Measurements from ENCODE around the gene GH2. TPM values are rescaled to one million over a fixed set of nuclear protein-coding genes. Genes with fewer than 3 reads are reported as not detected.
"Not testable (repeated sequence)": the region's sequence is repeated elsewhere in the genome, so short reads cannot be mapped to it uniquely, and the experiment has no call there.

GH2 gene
- polyA plus RNA-seq, 4 donors: not detected

- H3K27me3 ChIP-seq (ENCODE audit: control insufficient read depth in 3 of 3, insufficient read depth in 3 of 3, low read length in 3 of 3); DNase-seq; H3K4me3 ChIP-seq (ENCODE audit: low read depth in 1 of 3, low read length in 3 of 3); FAIRE-seq; H3K36me3 ChIP-seq (ENCODE audit: control insufficient read depth in 3 of 3, insufficient read depth in 2 of 3, low read depth in 1 of 3, low read length in 3 of 3); H3K27ac ChIP-seq (ENCODE audit: low read depth in 1 of 3, low read length in 2 of 3); H3K9me3 ChIP-seq (ENCODE audit: control insufficient read depth in 2 of 2, insufficient read depth in 1 of 2, low read depth in 1 of 2, low read length in 1 of 2); H3K4me1 ChIP-seq (ENCODE audit: control insufficient read depth in 3 of 3, insufficient read depth in 2 of 3, low read depth in 1 of 3, low read length in 2 of 3): not testable (repeated sequence)
- WGBS, 3 donors: 82 to 89% (median 84%) methylated on average over 8 of the region's 8 CpGs
These were observed 23.1 kb upstream of the GH2 start for GRCh38 chr17:63904796-63905195.

- WGBS, 3 donors: 27 to 30% (median 28%) methylated on average over 5 of the region's 5 CpGs
- DNase-seq; FAIRE-seq; H3K27me3 ChIP-seq (ENCODE audit: control insufficient read depth in 3 of 3, insufficient read depth in 3 of 3, low read length in 3 of 3); H3K27ac ChIP-seq (ENCODE audit: low read depth in 1 of 3, low read length in 2 of 3); H3K9me3 ChIP-seq (ENCODE audit: control insufficient read depth in 2 of 2, insufficient read depth in 1 of 2, low read depth in 1 of 2, low read length in 1 of 2); H3K36me3 ChIP-seq (ENCODE audit: control insufficient read depth in 3 of 3, insufficient read depth in 2 of 3, low read depth in 1 of 3, low read length in 3 of 3); H3K4me1 ChIP-seq (ENCODE audit: control insufficient read depth in 3 of 3, insufficient read depth in 2 of 3, low read depth in 1 of 3, low read length in 2 of 3); H3K4me3 ChIP-seq (ENCODE audit: low read depth in 1 of 3, low read length in 3 of 3): not testable (repeated sequence)
These were observed 22.1 kb upstream of the GH2 start for GRCh38 chr17:63903787-63904201.

GRCh38 chr17:63901971-63902370 is 20.2 kb upstream of the GH2 start:
- not testable (repeated sequence) for H3K36me3 ChIP-seq (ENCODE audit: control insufficient read depth in 3 of 3, insufficient read depth in 2 of 3, low read depth in 1 of 3, low read length in 3 of 3); H3K9me3 ChIP-seq (ENCODE audit: control insufficient read depth in 2 of 2, insufficient read depth in 1 of 2, low read depth in 1 of 2, low read length in 1 of 2); FAIRE-seq; H3K4me1 ChIP-seq (ENCODE audit: control insufficient read depth in 3 of 3, insufficient read depth in 2 of 3, low read depth in 1 of 3, low read length in 2 of 3); H3K27ac ChIP-seq (ENCODE audit: low read depth in 1 of 3, low read length in 2 of 3); DNase-seq; H3K27me3 ChIP-seq (ENCODE audit: control insufficient read depth in 3 of 3, insufficient read depth in 3 of 3, low read length in 3 of 3); H3K4me3 ChIP-seq (ENCODE audit: low read depth in 1 of 3, low read length in 3 of 3)
- 73 to 96% (median 85%) methylated on average over 2 of the region's 2 CpGs for WGBS, 3 donors

GRCh38 chr17:63898899-63899798 is 17.4 kb upstream of the GH2 start:
- not testable (repeated sequence) for FAIRE-seq; H3K9me3 ChIP-seq (ENCODE audit: control insufficient read depth in 2 of 2, insufficient read depth in 1 of 2, low read depth in 1 of 2, low read length in 1 of 2); H3K27me3 ChIP-seq (ENCODE audit: control insufficient read depth in 3 of 3, insufficient read depth in 3 of 3, low read length in 3 of 3); H3K36me3 ChIP-seq (ENCODE audit: control insufficient read depth in 3 of 3, insufficient read depth in 2 of 3, low read depth in 1 of 3, low read length in 3 of 3); DNase-seq; H3K4me1 ChIP-seq (ENCODE audit: control insufficient read depth in 3 of 3, insufficient read depth in 2 of 3, low read depth in 1 of 3, low read length in 2 of 3); H3K27ac ChIP-seq (ENCODE audit: low read depth in 1 of 3, low read length in 2 of 3); H3K4me3 ChIP-seq (ENCODE audit: low read depth in 1 of 3, low read length in 3 of 3)
- WGBS, 3 donors: 78 to 85% (median 81%) methylated on average over 6 of the region's 6 CpGs

DNA sequence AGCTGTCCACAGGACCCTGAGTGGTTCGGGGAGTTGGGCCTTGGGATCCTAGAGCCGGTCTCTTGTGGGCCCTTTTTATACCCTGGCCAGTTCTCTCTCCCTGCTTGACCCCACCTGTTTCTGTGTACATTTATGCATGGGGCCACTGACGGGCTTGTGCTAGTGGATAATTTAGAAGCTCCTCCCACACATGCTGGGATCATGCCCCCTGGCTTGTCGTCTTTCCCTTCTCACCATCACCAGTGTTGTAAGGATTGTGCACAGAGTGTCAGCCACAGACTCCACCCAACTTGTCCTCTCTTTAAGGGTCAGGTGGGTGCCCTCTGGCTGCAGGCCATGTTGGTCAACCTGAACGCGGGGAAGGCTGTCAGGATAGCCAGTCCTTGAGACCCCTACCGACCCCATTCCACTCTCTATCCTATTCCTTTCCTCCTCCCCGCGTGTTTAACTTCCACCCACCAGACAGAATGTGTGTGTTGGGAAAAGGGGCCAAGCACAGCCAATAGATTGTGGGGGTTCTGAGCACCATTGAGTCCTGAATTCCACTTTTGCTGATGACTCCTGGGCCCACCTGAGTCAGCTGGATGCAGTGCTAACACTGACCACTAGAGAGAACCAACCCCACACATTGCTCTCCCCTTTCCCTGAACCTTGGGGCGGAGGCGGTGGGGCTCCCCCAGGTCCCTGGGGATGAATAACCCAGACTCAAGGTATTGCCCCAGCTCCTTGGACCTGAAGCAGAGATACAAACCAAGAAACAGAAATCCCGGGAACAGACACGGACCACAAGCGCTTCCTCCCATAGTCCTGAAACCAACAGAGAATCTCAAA is 15.0 kb upstream of the GH2 start, which contains the start of gene CSH1:
CSH1 (minus strand) TSS at position 51 of the 831 bp plus-strand sequence. CDS start 63 bp downstream, outside the sequence.
- H3K27me3 ChIP-seq (ENCODE audit: control insufficient read depth in 3 of 3, insufficient read depth in 3 of 3, low read length in 3 of 3); H3K36me3 ChIP-seq (ENCODE audit: control insufficient read depth in 3 of 3, insufficient read depth in 2 of 3, low read depth in 1 of 3, low read length in 3 of 3); H3K4me3 ChIP-seq (ENCODE audit: low read depth in 1 of 3, low read length in 3 of 3); FAIRE-seq; DNase-seq; H3K27ac ChIP-seq (ENCODE audit: low read depth in 1 of 3, low read length in 2 of 3); H3K9me3 ChIP-seq (ENCODE audit: control insufficient read depth in 2 of 2, insufficient read depth in 1 of 2, low read depth in 1 of 2, low read length in 1 of 2); H3K4me1 ChIP-seq (ENCODE audit: control insufficient read depth in 3 of 3, insufficient read depth in 2 of 3, low read depth in 1 of 3, low read length in 2 of 3): not testable (repeated sequence)
- WGBS, 3 donors: 84 to 89% (median 88%) methylated on average over 7 to 11 of the region's 14 CpGs

DNA sequence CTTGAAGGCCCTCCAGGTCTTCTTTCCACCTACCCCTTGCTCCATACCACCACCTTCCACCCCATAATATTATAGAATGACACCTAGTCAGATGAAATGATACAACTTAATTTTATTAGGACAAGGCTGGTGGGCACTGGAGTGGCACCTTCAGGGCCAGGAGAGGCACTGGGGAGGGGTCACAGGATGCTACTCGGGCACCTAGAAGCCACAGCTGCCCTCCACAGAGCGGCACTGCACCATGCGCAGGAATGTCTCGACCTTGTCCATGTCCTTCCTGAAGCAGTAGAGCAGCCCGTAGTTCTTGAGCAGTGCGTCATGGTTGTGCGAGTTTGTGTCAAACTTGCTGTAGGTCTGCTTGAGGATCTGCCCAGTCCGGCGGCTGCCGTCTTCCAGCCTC is 13.1 kb upstream of the GH2 start:
- not testable (repeated sequence) for H3K36me3 ChIP-seq (ENCODE audit: control insufficient read depth in 3 of 3, insufficient read depth in 2 of 3, low read depth in 1 of 3, low read length in 3 of 3); H3K4me1 ChIP-seq (ENCODE audit: control insufficient read depth in 3 of 3, insufficient read depth in 2 of 3, low read depth in 1 of 3, low read length in 2 of 3); H3K27me3 ChIP-seq (ENCODE audit: control insufficient read depth in 3 of 3, insufficient read depth in 3 of 3, low read length in 3 of 3); DNase-seq; H3K27ac ChIP-seq (ENCODE audit: low read depth in 1 of 3, low read length in 2 of 3); H3K9me3 ChIP-seq (ENCODE audit: control insufficient read depth in 2 of 2, insufficient read depth in 1 of 2, low read depth in 1 of 2, low read length in 1 of 2); H3K4me3 ChIP-seq (ENCODE audit: low read depth in 1 of 3, low read length in 3 of 3); FAIRE-seq
- 90 to 92% (median 92%) methylated on average over 4 to 10 of the region's 10 CpGs for WGBS, 3 donors

GRCh38 chr17:63894021-63894420 is 12.3 kb upstream of the GH2 start:
- H3K36me3 ChIP-seq (ENCODE audit: control insufficient read depth in 3 of 3, insufficient read depth in 2 of 3, low read depth in 1 of 3, low read length in 3 of 3); FAIRE-seq; DNase-seq; H3K9me3 ChIP-seq (ENCODE audit: control insufficient read depth in 2 of 2, insufficient read depth in 1 of 2, low read depth in 1 of 2, low read length in 1 of 2); H3K27ac ChIP-seq (ENCODE audit: low read depth in 1 of 3, low read length in 2 of 3); H3K4me3 ChIP-seq (ENCODE audit: low read depth in 1 of 3, low read length in 3 of 3); H3K4me1 ChIP-seq (ENCODE audit: control insufficient read depth in 3 of 3, insufficient read depth in 2 of 3, low read depth in 1 of 3, low read length in 2 of 3); H3K27me3 ChIP-seq (ENCODE audit: control insufficient read depth in 3 of 3, insufficient read depth in 3 of 3, low read length in 3 of 3): not testable (repeated sequence)
- WGBS, 3 donors: 48 to 67% (median 55%) methylated on average over 3 of the region's 3 CpGs

DNA sequence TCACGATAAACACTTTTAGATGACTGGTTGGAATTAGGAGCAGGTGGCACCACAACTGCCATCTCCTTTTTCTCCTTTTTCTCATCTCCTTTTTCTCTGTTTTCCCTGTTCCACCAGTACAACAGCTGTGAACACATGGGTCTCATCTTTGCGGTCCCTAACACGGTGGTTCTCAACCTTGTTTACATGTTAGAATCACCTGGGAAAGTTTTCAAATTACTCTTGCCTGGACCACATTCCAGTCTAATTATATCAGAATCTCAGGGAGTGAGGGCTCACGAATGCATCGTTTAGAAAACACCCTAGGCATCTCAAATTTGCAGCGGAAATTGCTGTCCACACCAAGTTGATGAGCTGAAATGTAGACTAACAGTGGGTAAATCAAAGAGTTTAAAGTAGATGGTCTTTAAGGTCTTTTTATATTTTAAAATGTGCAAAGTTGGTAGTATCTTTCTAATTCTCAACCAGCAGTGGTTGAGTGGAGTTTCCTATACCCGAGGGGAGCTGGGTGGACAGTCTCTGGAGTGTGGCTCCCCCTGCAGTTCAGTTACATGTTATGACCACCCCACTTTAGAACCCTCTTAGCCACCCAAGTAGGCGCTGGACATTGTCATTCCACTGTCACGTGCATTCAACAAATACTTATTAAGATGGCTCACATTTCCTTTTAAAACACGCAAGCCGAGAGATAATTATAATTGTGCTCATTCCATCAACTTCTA is 10.7 kb upstream of the GH2 start:
- H3K36me3 ChIP-seq (ENCODE audit: control insufficient read depth in 3 of 3, insufficient read depth in 2 of 3, low read depth in 1 of 3, low read length in 3 of 3); FAIRE-seq: not testable (repeated sequence)

More for the DNA sequence above, 10.7 kb upstream of the GH2 start:
- DNase-seq; H3K27ac ChIP-seq (ENCODE audit: low read depth in 1 of 3, low read length in 2 of 3); H3K4me1 ChIP-seq (ENCODE audit: control insufficient read depth in 3 of 3, insufficient read depth in 2 of 3, low read depth in 1 of 3, low read length in 2 of 3); H3K4me3 ChIP-seq (ENCODE audit: low read depth in 1 of 3, low read length in 3 of 3); H3K27me3 ChIP-seq (ENCODE audit: control insufficient read depth in 3 of 3, insufficient read depth in 3 of 3, low read length in 3 of 3); H3K9me3 ChIP-seq (ENCODE audit: control insufficient read depth in 2 of 2, insufficient read depth in 1 of 2, low read depth in 1 of 2, low read length in 1 of 2): not testable (repeated sequence)
- 62 to 65% (median 65%) methylated on average over 11 of the region's 11 CpGs for WGBS, 3 donors

Data from small intestine (tissue), 7 donors.